ENCODE measurements around the gene DOP1A.

DNA sequence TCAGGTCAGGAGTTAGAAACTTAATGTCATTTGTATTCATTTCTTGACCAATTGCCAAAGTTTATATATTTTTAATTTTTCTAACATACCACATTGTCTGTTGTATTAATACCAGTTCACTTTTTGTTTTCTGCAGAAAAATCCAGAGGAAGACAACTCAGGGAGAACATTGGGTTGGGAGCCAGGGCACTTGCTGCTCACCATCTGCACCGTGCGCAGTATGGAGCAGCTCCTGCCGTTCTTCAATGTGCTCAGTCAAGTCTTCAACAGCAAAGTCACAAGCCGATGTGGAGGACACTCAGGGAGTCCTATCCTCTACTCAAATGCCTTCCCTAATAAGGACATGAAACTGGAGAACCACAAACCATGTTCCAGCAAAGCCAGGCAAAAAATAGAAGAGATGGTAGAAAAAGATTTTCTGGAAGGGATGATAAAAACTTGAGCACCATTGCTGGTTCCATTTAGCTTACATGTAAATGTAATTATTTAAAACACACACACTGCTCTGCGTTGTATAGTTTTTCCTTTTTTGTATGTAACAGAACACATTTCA is 100.3 kb downstream of the DOP1A start:
- TF ChIP-seq, protein P1, sequence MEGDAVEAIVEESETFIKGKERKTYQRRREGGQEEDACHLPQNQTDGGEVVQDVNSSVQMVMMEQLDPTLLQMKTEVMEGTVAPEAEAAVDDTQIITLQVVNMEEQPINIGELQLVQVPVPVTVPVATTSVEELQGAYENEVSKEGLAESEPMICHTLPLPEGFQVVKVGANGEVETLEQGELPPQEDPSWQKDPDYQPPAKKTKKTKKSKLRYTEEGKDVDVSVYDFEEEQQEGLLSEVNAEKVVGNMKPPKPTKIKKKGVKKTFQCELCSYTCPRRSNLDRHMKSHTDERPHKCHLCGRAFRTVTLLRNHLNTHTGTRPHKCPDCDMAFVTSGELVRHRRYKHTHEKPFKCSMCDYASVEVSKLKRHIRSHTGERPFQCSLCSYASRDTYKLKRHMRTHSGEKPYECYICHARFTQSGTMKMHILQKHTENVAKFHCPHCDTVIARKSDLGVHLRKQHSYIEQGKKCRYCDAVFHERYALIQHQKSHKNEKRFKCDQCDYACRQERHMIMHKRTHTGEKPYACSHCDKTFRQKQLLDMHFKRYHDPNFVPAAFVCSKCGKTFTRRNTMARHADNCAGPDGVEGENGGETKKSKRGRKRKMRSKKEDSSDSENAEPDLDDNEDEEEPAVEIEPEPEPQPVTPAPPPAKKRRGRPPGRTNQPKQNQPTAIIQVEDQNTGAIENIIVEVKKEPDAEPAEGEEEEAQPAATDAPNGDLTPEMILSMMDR (IDR thresholded peaks at IDR 0.05 in 8 of 11, conservative IDR thresholded peaks at IDR 0.05 in 3 of 11): no peak
- TF ChIP-seq POLR2AphosphoS5 (IDR thresholded peaks at IDR 0.05): no peak
